H4 (cell line): ENCODE results near the gene SUGP1. TPM values are rescaled to one million over a fixed set of nuclear protein-coding genes. Genes with fewer than 3 reads are reported as not detected.
A peak's percentile ranks its signal among the peaks of the same experiment; 100 is the strongest.
"Not testable (repeated sequence)": the region's sequence is repeated elsewhere in the genome, so short reads cannot be mapped to it uniquely, and the experiment has no call there.

Source experiments
- DNase-seq: peaks from one replicate; pipeline ENCODE4 v3.0.0-alpha.2; 2015; ENCODE audit warnings: low spot score
- total RNA-seq: library from RNA; depleted of rRNA; stranded (reverse); fragments of >200 nt; shearing (Covaris generic); gene quantifications from 2 replicates; pipeline ENCODE4 v1.2.3, GENCODE V29; 2014; rRNA removed

SUGP1 gene
- total RNA-seq: 26.1 and 28.8 TPM in 2 replicates

- peak; percentile 88 for DNase-seq
Observed at GRCh38 chr19:19320361-19321140, at the start of gene SUGP1, which contains the start of gene MAU2. SUGP1 (minus strand) TSS chr19:19320509; CDS start chr19:19320496, 13 bp downstream. MAU2 (plus strand) TSS chr19:19320829; CDS start chr19:19320860, 31 bp downstream.

GRCh38 chr19:19368087-19368486 lies 47.8 kb upstream of the SUGP1 start:
- DNase-seq: no peak

DNA sequence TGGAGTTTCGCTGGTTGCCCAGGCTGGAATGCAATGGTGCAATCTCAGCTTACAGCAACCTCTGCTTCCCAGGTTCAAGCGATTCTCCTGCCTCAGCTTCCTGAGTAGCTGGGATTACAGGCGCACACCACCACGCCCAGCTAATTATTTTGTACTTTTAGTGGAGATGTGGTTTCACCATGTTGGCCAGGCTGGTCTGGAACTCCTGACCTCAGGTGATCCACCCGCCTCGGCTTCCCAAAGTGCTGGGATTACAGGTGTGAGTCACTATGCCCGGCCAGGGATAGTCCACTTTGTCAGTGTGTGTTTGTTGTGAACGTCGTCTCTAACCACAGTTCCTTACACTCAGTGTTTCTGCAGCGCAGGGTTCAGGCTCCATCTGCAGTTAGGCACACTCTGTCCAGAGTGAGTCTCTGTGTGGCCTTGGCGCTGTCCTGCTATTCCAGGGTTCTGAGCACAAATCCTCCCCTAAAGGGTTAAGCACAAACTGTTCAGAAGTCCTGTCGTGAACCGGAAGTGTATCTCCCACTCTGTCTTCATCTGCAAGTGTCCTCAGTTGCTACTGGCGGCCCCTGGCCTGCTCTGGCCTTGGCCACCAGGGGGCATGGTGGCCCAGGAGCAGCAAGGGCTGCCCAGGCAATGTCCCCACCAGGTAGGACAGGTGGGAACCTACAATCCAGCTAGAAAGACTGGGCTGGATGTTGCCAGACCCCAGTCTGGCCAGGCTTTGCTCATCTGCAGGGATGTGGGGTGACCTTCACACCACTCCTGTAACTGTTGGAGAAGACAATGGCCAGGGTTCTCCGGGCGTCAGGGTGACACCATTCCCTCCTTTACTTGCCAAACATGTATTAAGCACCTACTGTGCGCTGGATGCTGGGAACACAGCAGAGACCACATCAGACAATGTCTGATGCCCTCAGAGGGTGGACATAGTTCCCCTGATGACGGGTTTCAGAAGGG lies 46.4 kb upstream of the SUGP1 start:
- peak; percentile 72 for DNase-seq

DNA sequence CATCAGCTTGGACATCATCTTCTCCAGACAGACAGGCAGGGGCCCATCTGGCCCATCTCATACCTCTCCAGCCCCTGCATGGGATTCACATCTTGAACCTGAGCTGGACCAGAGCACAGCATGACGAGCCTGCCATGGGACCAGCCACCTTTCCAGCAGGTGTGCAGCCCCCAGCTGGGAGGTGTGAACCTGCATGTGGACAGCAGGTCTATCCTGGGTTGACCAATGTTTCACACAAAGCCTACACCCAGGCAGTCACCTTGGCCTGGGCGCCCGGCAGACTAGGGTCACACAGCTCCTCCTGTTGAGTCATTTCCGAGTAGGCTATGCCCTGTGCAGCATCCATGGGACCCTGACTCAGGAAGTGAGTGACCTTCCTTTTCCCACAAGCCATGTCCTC lies 41.8 kb upstream of the SUGP1 start:
- no peak for DNase-seq

- DNase-seq: peak; percentile 85
Observed at GRCh38 chr19:19361075-19361594, 40.8 kb upstream of the SUGP1 start.

DNA sequence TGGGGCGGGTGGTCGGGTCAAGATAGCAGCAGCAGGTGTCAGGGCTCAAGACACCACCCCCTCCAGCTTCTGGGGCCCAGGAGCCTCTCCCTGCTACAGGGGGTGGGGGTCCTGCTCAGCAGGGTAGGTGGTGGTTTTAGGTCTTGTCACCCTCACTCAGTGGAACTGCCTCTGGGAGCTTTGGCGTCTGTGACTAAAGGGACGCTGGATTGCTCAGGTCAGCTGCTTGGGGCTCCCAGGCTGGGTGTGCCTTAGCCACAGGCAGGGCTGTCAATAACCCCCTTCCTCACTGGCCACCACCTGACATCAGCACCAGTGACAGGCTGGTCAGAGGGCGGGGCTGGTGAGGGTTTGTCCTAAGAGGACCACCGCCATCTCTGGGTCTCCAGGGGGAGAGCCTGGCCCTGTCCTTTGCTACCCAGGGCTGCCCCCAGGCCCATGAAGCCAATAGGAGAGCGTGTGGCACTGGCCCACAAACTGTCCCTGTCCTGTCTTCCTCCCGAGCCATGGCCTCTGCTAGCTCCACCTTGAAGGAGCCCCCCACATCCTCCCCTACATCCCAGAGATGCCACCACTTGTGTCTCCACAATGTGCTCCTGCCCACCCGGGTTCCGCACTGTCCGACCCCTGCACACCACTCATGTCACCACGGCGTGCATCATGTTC lies 36.7 kb upstream of the SUGP1 start:
- no peak for DNase-seq

DNA sequence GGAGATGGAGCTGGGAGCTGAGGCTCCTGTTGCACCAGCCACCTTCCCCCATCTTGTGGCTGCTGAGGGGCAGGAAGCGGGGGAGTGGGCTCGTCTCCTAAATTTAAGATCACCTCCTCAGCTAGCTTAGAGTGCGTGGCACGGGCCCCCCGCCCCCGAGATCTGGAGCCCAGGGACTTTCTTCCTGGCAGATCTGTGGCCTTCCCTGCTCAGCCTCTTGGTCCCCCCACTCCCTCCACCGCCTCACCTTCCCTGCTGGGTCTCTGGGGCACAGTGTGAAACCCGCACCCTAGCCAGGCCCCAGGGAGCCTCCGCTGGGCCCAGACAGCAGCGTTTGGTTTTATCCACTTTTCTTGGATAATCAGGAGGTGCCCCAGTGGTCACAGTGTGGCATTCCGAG lies 36.2 kb upstream of the SUGP1 start:
- DNase-seq: no peak

DNA sequence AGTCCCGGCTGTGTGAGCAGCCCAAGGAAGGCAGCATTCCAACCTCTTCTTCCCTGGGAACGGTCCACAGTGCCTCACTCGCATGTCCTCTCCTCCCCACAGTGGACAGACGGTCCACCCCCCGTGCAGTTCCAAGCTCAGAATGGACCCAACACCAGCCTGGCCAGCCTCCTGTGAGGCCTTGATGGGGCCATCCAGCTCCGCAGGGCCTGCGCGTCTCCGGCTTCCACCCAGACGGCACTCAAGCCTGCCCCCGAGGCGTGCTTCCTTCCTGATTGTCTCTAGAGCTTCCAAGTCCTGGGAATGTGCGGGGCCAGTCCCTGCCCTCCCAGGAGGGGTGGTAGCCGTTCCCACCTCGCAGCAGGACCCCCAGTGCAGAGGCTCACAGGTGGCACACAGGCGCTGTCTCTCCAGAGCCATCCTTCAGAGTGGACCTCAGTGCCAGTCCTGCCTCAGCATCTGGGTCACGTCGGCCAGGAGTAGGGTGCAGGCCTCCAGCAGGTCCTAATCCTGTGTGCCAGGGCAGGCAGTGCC lies 35.4 kb upstream of the SUGP1 start:
- no peak for DNase-seq

DNA sequence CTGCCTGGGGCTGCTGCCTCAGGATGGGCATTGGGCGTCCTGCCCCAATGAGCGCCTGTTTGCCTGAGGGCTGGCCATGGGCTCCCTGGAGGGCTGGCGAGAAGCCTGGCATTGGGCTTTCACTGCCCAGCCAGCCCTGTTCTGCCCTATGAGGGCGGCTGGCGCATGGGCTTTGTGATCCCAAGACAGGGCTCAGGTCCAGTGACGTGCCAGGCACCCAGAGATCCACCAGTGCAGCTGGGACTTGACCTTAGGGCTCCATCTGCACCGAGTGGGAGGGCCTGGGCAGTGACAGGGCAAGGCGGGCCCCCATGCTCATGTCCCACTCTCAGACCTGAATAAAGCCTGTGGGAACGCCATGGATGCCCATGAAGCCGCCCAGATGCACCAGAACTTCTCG lies 34.6 kb upstream of the SUGP1 start:
- no peak for DNase-seq

DNA sequence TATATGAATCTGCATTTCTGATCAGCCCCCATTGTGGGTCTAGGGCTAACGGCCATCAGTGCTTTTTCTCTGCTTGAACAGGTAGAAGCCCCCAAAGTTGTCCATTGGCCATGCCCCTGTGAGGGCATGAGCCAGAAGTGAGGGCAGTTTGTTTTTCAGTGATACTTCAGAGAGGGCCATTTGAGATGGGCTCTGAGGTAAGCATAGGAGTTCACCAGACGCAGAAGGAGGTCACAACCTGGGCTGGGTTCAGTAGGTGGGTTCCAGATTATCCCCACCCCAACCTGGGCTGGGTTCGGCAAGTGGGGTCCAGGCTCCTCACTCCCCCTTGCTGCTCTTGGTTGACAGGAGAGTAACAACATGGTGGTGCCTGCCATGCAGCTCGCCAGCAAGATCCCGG lies 33.7 kb upstream of the SUGP1 start:
- no peak for DNase-seq

DNA sequence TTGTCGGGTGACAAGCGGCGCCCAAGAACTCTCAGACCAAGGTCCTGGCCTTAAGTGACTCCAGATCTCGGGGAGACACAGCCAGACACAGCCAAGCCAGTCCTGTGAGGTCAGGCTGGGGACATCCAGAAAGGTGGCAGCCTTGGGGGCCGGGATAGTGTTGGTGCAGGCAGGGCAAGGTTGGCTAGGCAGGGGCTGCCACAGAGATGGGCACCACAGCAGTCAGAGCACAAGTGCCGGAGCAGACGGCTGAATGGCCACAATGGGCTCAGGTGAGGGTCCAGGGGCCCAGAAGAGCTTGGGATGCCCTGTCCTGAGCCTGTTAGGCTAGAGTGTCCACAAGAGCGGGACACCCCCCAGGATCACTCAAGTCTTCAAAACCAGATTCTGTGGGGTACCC lies 32.5 kb upstream of the SUGP1 start:
- no peak for DNase-seq

- not testable (repeated sequence) for DNase-seq
Observed at GRCh38 chr19:19350756-19351155, 30.4 kb upstream of the SUGP1 start.

DNA sequence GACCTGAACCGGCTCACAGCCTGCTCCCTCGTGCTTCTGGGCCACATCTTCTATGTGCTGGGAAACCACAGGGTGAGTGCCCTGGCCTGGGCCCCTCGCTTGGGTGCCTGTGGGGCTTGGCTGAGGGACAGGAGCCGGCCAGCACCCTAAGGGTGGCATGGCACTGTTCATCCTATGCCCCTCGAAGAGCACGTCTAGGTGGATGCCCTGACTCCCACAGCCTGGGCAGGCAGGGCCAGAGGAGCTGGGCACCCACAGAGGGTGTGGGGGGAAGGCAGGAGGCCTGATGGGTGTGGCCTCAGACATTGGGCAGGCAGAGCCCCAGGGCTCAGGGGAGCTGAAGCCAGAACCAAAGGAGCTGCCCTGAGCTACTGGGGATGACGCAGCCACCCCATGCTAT lies 29.1 kb upstream of the SUGP1 start:
- DNase-seq: peak; percentile 2

DNA sequence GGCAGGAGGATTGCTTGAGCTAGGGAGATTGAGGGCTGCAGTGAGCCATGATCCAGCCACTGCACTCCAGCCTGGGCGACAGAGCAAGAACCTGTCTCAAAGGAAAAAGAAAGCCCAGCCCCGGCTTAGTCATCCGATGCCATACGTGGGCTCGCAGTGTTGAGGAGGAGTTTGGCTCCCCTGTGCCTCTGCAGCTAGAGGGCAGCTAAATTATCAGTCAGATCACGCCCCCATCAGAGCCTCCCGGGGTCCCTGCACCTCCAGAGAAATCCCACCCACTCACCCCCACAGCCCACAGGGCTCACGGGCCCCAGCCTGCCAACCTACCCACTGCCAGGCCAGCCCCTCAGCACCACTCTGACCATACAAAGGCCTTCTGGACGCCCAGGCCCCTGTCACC lies 28.0 kb upstream of the SUGP1 start:
- DNase-seq: no peak

DNA sequence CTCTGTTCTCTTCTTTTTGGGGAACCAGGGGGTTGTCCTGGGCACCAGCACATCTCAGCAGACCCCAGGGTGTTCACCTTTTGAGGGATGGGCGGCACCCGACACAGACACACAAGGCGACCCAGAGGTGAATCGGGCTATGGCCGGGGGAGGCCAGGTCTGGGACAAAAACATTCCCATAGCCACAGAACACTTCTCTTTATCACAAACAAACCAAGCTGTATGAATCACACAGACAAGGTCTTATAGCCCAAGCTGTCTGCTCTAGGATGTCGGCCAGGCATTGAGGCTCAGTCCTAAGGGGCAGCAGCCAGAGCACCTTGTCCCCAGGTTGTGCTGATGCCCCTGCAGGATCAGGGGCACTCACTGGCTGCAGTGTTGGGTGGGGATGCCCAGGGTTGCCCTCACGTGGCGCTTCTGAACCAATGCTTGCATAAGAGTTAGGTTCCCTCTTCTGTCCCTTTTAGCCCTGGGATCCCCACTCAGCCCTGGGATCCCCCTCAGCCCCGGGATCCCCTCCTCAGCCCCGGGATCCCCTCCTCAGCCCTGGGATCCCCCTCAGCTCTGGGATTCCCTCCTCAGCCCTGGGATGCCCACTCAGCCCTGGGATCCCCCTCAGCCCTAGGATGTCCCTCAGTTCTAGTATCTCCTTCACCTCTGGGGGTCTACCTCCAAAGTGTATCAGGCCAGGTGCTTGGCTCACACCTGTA lies 27.2 kb upstream of the SUGP1 start:
- no peak for DNase-seq

- no peak for DNase-seq
Observed at GRCh38 chr19:19345970-19346369, 25.7 kb upstream of the SUGP1 start.

DNA sequence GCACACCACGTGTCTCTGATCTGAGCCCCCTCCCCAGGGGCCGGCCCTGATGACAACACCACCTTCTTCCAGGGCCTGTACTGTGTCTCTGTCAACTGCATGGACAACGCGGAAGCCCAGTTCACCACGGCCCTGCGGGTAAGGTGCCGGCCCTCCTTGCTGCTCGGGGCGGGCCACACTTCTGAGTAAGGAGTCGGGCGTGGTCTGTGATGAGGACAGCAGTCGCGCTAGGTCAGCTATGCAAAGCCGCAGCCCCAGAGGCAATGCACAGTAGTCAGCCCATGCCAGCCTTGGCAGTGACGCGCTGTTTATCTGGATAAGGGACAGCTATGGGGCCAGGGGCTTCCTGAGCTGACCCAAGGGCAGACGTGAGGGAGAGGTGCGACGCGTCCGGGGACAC lies 24.9 kb upstream of the SUGP1 start:
- no peak for DNase-seq

GRCh38 chr19:19343762-19344161 lies 23.5 kb upstream of the SUGP1 start:
- no peak for DNase-seq

DNA sequence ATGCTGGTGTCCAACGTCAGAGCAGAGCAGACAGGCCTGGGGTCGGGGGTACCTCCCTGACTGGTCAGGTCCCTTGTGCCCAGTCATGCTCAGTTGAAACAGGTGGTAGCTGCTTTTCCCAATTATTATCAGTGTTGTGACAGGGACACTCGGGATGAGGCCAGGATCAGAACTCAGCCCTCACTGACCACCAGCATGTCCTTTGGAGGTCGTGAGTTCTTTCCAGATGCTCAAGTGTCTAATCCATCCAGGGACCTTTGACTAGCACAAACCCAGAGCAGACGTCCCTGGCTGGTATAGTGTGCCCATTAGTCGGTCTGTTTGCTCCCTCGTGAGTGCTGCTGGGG lies 22.7 kb upstream of the SUGP1 start:
- no peak for DNase-seq

- DNase-seq: peak; percentile 65
Observed at GRCh38 chr19:19342086-19343015, 22.0 kb upstream of the SUGP1 start.
